Right lobe of liver (tissue), 6 donors: ENCODE measurements around the gene PLXND1. TPM values are rescaled to one million over a fixed set of nuclear protein-coding genes. Genes with fewer than 3 reads are reported as not detected.

Source experiments
- ATAC-seq, 4 donors: fragments of 200-7000 bp; cut with Tn5 transposase; one replicate each; pipeline ENCODE4 v1.9.1; 2020; ENCODE audit warnings: mild to moderate bottlenecking in 4 of 4, moderate library complexity in 4 of 4
- DNase-seq, 3 donors: peaks; one replicate each; pipeline ENCODE4 v3.0.0-alpha.2; 2020
- H3K27ac ChIP-seq, 3 donors: fragments of 200-600 bp; one replicate each; pipeline ENCODE4 v1.8.0; 2022
- H3K27me3 ChIP-seq, 2 donors: fragments of 200-600 bp; one replicate each; pipeline ENCODE4 v1.8.0; 2022
- H3K36me3 ChIP-seq, 4 donors: fragments of 200-600 bp; sonication (generic) in 1 of 4; one replicate each; pipeline versions ENCODE4 v1.5.1 to v1.8.0; 2017 to 2022; ENCODE audit warnings: control low read depth in 1 of 4
- H3K4me1 ChIP-seq, 4 donors: fragments of 200-600 bp; sonication (generic) in 1 of 4; one replicate each; pipeline versions ENCODE4 v1.5.1 to v1.8.0; 2017 to 2022; ENCODE audit warnings: control low read depth in 1 of 4
- H3K4me3 ChIP-seq, 3 donors: fragments of 200-600 bp; one replicate each; pipeline ENCODE4 v1.8.0; 2022
- H3K9me3 ChIP-seq, 4 donors: fragments of 200-600 bp; sonication (generic) in 1 of 4; one replicate each; pipeline versions ENCODE4 v1.5.1 to v1.8.0; 2017 to 2022; ENCODE audit warnings: control low read depth in 1 of 4
- CTCF ChIP-seq, 4 donors: fragments of 200-600 bp in 3 of 4; fragments of 450-650 bp in 1 of 4; IDR thresholded peaks; one replicate each; pipeline versions ENCODE4 v1.5.1 to v1.8.0; 2016 to 2022; ENCODE audit warnings: antibody characterized with exemption in 4 of 4, mild to moderate bottlenecking in 2 of 4
- POLR2A ChIP-seq: fragments of 450-650 bp; IDR thresholded peaks from one replicate; pipeline ENCODE4 v1.6.1; 2017; ENCODE audit warnings: antibody characterized with exemption, mild to moderate bottlenecking
- WGBS: methylation state at CpG from one replicate; pipeline ENCODE4 v1.1.6; 2018; ENCODE audit warnings: low coverage, low lambda C conversion rate; ENCODE audit not compliant: insufficient coverage; ENCODE audit errors: missing lambda C conversion rate; 5-methylcytosine and 5-hydroxymethylcytosine counted together
- intact Hi-C, 2 donors: fragments of 100-400 bp; cut with DNase I; formaldehyde crosslinking; loops; one replicate each; pipeline versions ENCODE4 v1.11.2 to v1.14.1; 2022
- total RNA-seq, 6 experiments: library from RNA; depleted of rRNA in 2 of 6; stranded (reverse); fragments of >200 nt in 2 of 6; fragmentation: NEBNext Ultra II Directional in 3 of 6; extraction: Animal tissue kit (Norgen Biotek cat#: 25700) in 3 of 6; gene quantifications; one replicate each; pipeline versions ENCODE4 v1.1.0 to v1.2.4, GENCODE V29; 2016 to 2023
- donor health status: DM: no; HTN: yes; CAD: no.
- donor health status: DM: no; HTN: no; CAD: no.
- donor health status: DM: no; HTN: no; CAD: no.
- donor health status: DM: no; HTN: yes; CAD: no.
- donor health status: DM: no; HTN: yes; CAD: no.

The PLXND1 gene
- total RNA-seq, 6 experiments from 2014 or later = 27.0 to 48.8 (median 29.6) TPM

- H3K27ac ChIP-seq = peak overlapping the region; percentile 24 to 79 (median 31)
- WGBS = 73% methylated on average over 2 of the region's 10 CpGs
- intact Hi-C loops = no loop called here
- H3K4me3 ChIP-seq = no peak overlapping the region
- DNase-seq = no peak
- no peaks in the 10 kb centered on the region for H3K9me3 ChIP-seq
- H3K4me1 ChIP-seq = peaks cover 0 to 29% (median 12%) of the 10 kb centered on the region in 4 donors
- H3K36me3 ChIP-seq = no peaks in the 10 kb centered on the region
- TF ChIP-seq CTCF (IDR thresholded peaks at IDR 0.05) (no peak), POLR2A (no peak)
- no peaks in the 10 kb centered on the region for H3K27me3 ChIP-seq
- no peak for ATAC-seq
These were observed 10.8 kb downstream of the PLXND1 start for GRCh38 chr3:129595544-129596193.

- 60% methylated on average over 5 of the region's 6 CpGs for WGBS
- Histone ChIP-seq H3K9me3 (no peaks in the 10 kb centered on the region), H3K4me3 (no peak overlapping the region), H3K4me1 (peaks cover 0 to 26% (median 12%) of the 10 kb centered on the region in 4 donors), H3K27ac (peak overlapping the region in 1 of 3 donors; percentile 79), H3K36me3 (no peaks in the 10 kb centered on the region), H3K27me3 (no peaks in the 10 kb centered on the region)
- no peak for TF ChIP-seq CTCF (IDR thresholded peaks at IDR 0.05)
- TF ChIP-seq POLR2A = no peak
- DNase-seq = no peak
- no peak for ATAC-seq
- intact Hi-C loops = no loop called here
These were observed 11.5 kb downstream of the PLXND1 start for GRCh38 chr3:129594907-129595390.

- Histone ChIP-seq H3K27ac (peak overlapping the region in 2 of 3 donors; percentile 53 to 90), H3K36me3 (no peaks in the 10 kb centered on the region), H3K9me3 (no peaks in the 10 kb centered on the region), H3K4me3 (no peak overlapping the region), H3K27me3 (no peaks in the 10 kb centered on the region), H3K4me1 (peaks cover 0 to 26% (median 12%) of the 10 kb centered on the region in 4 donors)
- no peak for TF ChIP-seq POLR2A
- TF ChIP-seq CTCF (IDR thresholded peaks at IDR 0.05) = no peak
- DNase-seq (no peak), ATAC-seq (no peak)
- intact Hi-C loops = no loop called here
- WGBS = 44% methylated on average over 10 of the region's 10 CpGs
These were observed 12.1 kb downstream of the PLXND1 start for GRCh38 chr3:129594409-129594808.

GRCh38 chr3:129593595-129594339 lies 12.7 kb downstream of the PLXND1 start:
- peak overlapping the region in 1 of 3 donors; percentile 2 for H3K4me3 ChIP-seq
- peak in 1 of 3 donors; percentile 74 for DNase-seq
- 26% methylated on average over 18 of the region's 22 CpGs for WGBS

More at GRCh38 chr3:129593595-129594339, 12.7 kb downstream of the PLXND1 start:
- Histone ChIP-seq H3K27me3 (no peaks in the 10 kb centered on the region), H3K4me1 (peaks cover 0 to 26% (median 12%) of the 10 kb centered on the region in 4 donors), H3K9me3 (no peaks in the 10 kb centered on the region), H3K36me3 (no peaks in the 10 kb centered on the region), H3K27ac (peak overlapping the region; percentile 53 to 90 (median 58))
- ATAC-seq = peak; percentile 10 to 60 (median 45)
- TF ChIP-seq CTCF (IDR thresholded peaks at IDR 0.05) (no peak), POLR2A (no peak)
- intact Hi-C loops = no loop called here
